ENCODE results near the gene ADRA2C. TPM values are rescaled to one million over a fixed set of nuclear protein-coding genes. Genes with fewer than 3 reads are reported as not detected.

ADRA2C gene
- total and polyA plus RNA-seq, 4 donors = 0.23 to 5.4 (median 1.9) TPM

- no peak overlapping the region for H3K4me3 ChIP-seq
- no peaks in the 10 kb centered on the region for H3K4me1 ChIP-seq (ENCODE audit: control insufficient read depth in 5 of 5, insufficient read depth in 5 of 5, low read length in 5 of 5)
- no peak for ATAC-seq (ENCODE audit: insufficient read depth, low FRiP score)
- peaks cover 10 to 56% (median 29%) of the 10 kb centered on the region in 3 donors for H3K27me3 ChIP-seq (ENCODE audit: control insufficient read depth in 3 of 3, insufficient read depth in 3 of 3, low read length in 2 of 3)
- H3K9me3 ChIP-seq (ENCODE audit: control insufficient read depth in 4 of 4, insufficient read depth in 3 of 4, low read length in 3 of 4) = peaks cover 0 to 5% (median 0%) of the 10 kb centered on the region in 4 donors
- TF ChIP-seq CTCF (IDR thresholded peaks at IDR 0.05; ENCODE audit: control extremely low read depth, extremely low read depth) = no peak
- no peak for DNase-seq
- no peaks in the 10 kb centered on the region for H3K36me3 ChIP-seq (ENCODE audit: control insufficient read depth in 4 of 4, insufficient read depth in 4 of 4, low read length in 4 of 4)
- 74 to 81% methylated on average over 7 to 8 of the region's 8 CpGs for WGBS, 2 donors
- H3K27ac ChIP-seq (ENCODE audit: low read depth in 1 of 2, low read length in 1 of 2) = no peak overlapping the region
- no peak overlapping the region for H3K9ac ChIP-seq (ENCODE audit: insufficient read depth in 1 of 2, low read length in 2 of 2)
Measured at GRCh38 chr4:3772632-3773031, 6.4 kb downstream of the ADRA2C start.

GRCh38 chr4:3773552-3774001 is 7.4 kb downstream of the ADRA2C start:
- Histone ChIP-seq H3K9me3 (ENCODE audit: control insufficient read depth in 4 of 4, insufficient read depth in 3 of 4, low read length in 3 of 4) (peaks cover 0 to 10% (median 0%) of the 10 kb centered on the region in 4 donors), H3K4me1 (ENCODE audit: control insufficient read depth in 5 of 5, insufficient read depth in 5 of 5, low read length in 5 of 5) (no peaks in the 10 kb centered on the region), H3K27ac (ENCODE audit: low read depth in 1 of 2, low read length in 1 of 2) (no peak overlapping the region), H3K9ac (ENCODE audit: insufficient read depth in 1 of 2, low read length in 2 of 2) (no peak overlapping the region), H3K36me3 (ENCODE audit: control insufficient read depth in 4 of 4, insufficient read depth in 4 of 4, low read length in 4 of 4) (no peaks in the 10 kb centered on the region), H3K27me3 (ENCODE audit: control insufficient read depth in 3 of 3, insufficient read depth in 3 of 3, low read length in 2 of 3) (peaks cover 11 to 47% (median 20%) of the 10 kb centered on the region in 3 donors), H3K4me3 (no peak overlapping the region)
- TF ChIP-seq CTCF (IDR thresholded peaks at IDR 0.05; ENCODE audit: control extremely low read depth, extremely low read depth) = no peak
- no peak for ATAC-seq (ENCODE audit: insufficient read depth, low FRiP score)
- no peak for DNase-seq
- 71 to 80% methylated on average over 17 of the region's 17 CpGs for WGBS, 2 donors

GRCh38 chr4:3774253-3774883 is 8.2 kb downstream of the ADRA2C start:
- Histone ChIP-seq H3K9ac (ENCODE audit: insufficient read depth in 1 of 2, low read length in 2 of 2) (no peak overlapping the region), H3K4me3 (no peak overlapping the region), H3K36me3 (ENCODE audit: control insufficient read depth in 4 of 4, insufficient read depth in 4 of 4, low read length in 4 of 4) (no peaks in the 10 kb centered on the region), H3K27ac (ENCODE audit: low read depth in 1 of 2, low read length in 1 of 2) (no peak overlapping the region), H3K27me3 (ENCODE audit: control insufficient read depth in 3 of 3, insufficient read depth in 3 of 3, low read length in 2 of 3) (peaks cover 10 to 41% (median 18%) of the 10 kb centered on the region in 3 donors), H3K9me3 (ENCODE audit: control insufficient read depth in 4 of 4, insufficient read depth in 3 of 4, low read length in 3 of 4) (peaks cover 0 to 10% (median 0%) of the 10 kb centered on the region in 4 donors), H3K4me1 (ENCODE audit: control insufficient read depth in 5 of 5, insufficient read depth in 5 of 5, low read length in 5 of 5) (no peaks in the 10 kb centered on the region)
- WGBS, 2 donors = 75 to 83% methylated on average over 19 of the region's 19 CpGs
- no peak for TF ChIP-seq CTCF (IDR thresholded peaks at IDR 0.05; ENCODE audit: control extremely low read depth, extremely low read depth)
- DNase-seq = no peak
- no peak for ATAC-seq (ENCODE audit: insufficient read depth, low FRiP score)
